Measurements from ENCODE around the gene KCNB1. TPM values are rescaled to one million over a fixed set of nuclear protein-coding genes. Genes with fewer than 3 reads are reported as not detected.

The KCNB1 gene
- total RNA-seq, 1 donor from 2014 or later: 2.0 TPM

GRCh38 chr20:49469060-49469459 lies 13.4 kb downstream of the KCNB1 start:
- H3K4me1 ChIP-seq: no peaks in the 10 kb centered on the region
- TF ChIP-seq POLR2AphosphoS5 (IDR thresholded peaks at IDR 0.05; ENCODE audit: insufficient read depth in 1 of 2, low read depth in 1 of 2) (no peak), POLR2A (IDR thresholded peaks at IDR 0.05) (no peak), CTCF (IDR thresholded peaks at IDR 0.05) (no peak)
- DNase-seq (ENCODE audit: extremely low spot score in 2 of 2): no peak

GRCh38 chr20:49468412-49468811 lies 14.1 kb downstream of the KCNB1 start:
- intact Hi-C loops (cut with DNase I): no loop called here
- H3K9me3 ChIP-seq: no peaks in the 10 kb centered on the region
- no peaks in the 10 kb centered on the region for H3K27me3 ChIP-seq

More at GRCh38 chr20:49469060-49469459, 13.4 kb downstream of the KCNB1 start:
- intact Hi-C loops (cut with DNase I): no loop called here
- Histone ChIP-seq H3K36me3 (no peaks in the 10 kb centered on the region), H3K27ac (no peak overlapping the region), H3K4me3 (no peak overlapping the region), H3K27me3 (no peaks in the 10 kb centered on the region), H3K9me3 (no peaks in the 10 kb centered on the region)

GRCh38 chr20:49466114-49466912 lies 16.2 kb downstream of the KCNB1 start:
- Histone ChIP-seq H3K27me3 (no peaks in the 10 kb centered on the region), H3K4me1 (no peaks in the 10 kb centered on the region), H3K9me3 (no peaks in the 10 kb centered on the region), H3K27ac (no peak overlapping the region), H3K36me3 (no peaks in the 10 kb centered on the region), H3K4me3 (no peak overlapping the region)
- TF ChIP-seq CTCF (IDR thresholded peaks at IDR 0.05) (no peak), POLR2AphosphoS5 (IDR thresholded peaks at IDR 0.05; ENCODE audit: insufficient read depth in 1 of 2, low read depth in 1 of 2) (no peak), POLR2A (IDR thresholded peaks at IDR 0.05) (no peak)
- intact Hi-C loops (cut with DNase I): no loop called here
- no peak for DNase-seq (ENCODE audit: extremely low spot score in 2 of 2)

More at GRCh38 chr20:49468412-49468811, 14.1 kb downstream of the KCNB1 start:
- DNase-seq (ENCODE audit: extremely low spot score in 2 of 2): no peak
- Histone ChIP-seq H3K4me3 (no peak overlapping the region), H3K4me1 (no peaks in the 10 kb centered on the region), H3K27ac (no peak overlapping the region), H3K36me3 (no peaks in the 10 kb centered on the region)
- TF ChIP-seq CTCF (IDR thresholded peaks at IDR 0.05): no peak
- TF ChIP-seq POLR2A (IDR thresholded peaks at IDR 0.05): no peak

GRCh38 chr20:49464556-49464955 lies 17.9 kb downstream of the KCNB1 start:
- TF ChIP-seq POLR2AphosphoS5 (IDR thresholded peaks at IDR 0.05; ENCODE audit: insufficient read depth in 1 of 2, low read depth in 1 of 2) (no peak), CTCF (IDR thresholded peaks at IDR 0.05) (no peak), POLR2A (IDR thresholded peaks at IDR 0.05) (no peak)
- Histone ChIP-seq H3K4me1 (no peaks in the 10 kb centered on the region), H3K27ac (no peak overlapping the region)

GRCh38 chr20:49462626-49463025 lies 19.8 kb downstream of the KCNB1 start:
- Histone ChIP-seq H3K9me3 (no peaks in the 10 kb centered on the region), H3K4me3 (no peak overlapping the region), H3K36me3 (no peaks in the 10 kb centered on the region), H3K27me3 (no peaks in the 10 kb centered on the region), H3K27ac (no peak overlapping the region), H3K4me1 (no peaks in the 10 kb centered on the region)
- DNase-seq (ENCODE audit: extremely low spot score in 2 of 2): no peak
- intact Hi-C loops (cut with DNase I): no loop called here
- no peak for TF ChIP-seq POLR2AphosphoS5 (IDR thresholded peaks at IDR 0.05; ENCODE audit: insufficient read depth in 1 of 2, low read depth in 1 of 2)
- no peak for TF ChIP-seq POLR2A (IDR thresholded peaks at IDR 0.05)
- TF ChIP-seq CTCF (IDR thresholded peaks at IDR 0.05): no peak

More at GRCh38 chr20:49464556-49464955, 17.9 kb downstream of the KCNB1 start:
- no peaks in the 10 kb centered on the region for H3K27me3 ChIP-seq
- H3K4me3 ChIP-seq: no peak overlapping the region
- no peaks in the 10 kb centered on the region for H3K36me3 ChIP-seq
- no peaks in the 10 kb centered on the region for H3K9me3 ChIP-seq
- no peak for DNase-seq (ENCODE audit: extremely low spot score in 2 of 2)
- intact Hi-C loops (cut with DNase I): no loop called here
